CD14-positive monocyte (primary cell): ENCODE data around the gene HMGCS2. TPM values are rescaled to one million over a fixed set of nuclear protein-coding genes. Genes with fewer than 3 reads are reported as not detected.

Experiments used
- DNase-seq, 3 donors: peaks; one replicate each; pipeline ENCODE4 v3.0.0-alpha.2; 2011 to 2022
- H2AFZ ChIP-seq: 2 replicates; pipeline ENCODE4 v1.6.0; 2012; ENCODE audit warnings: mild to moderate bottlenecking, low read depth, low read length, inconsistent platforms; ENCODE audit not compliant: insufficient read depth, poor library complexity, severe bottlenecking
- H3K27ac ChIP-seq, 2 donors: 1 replicate in 1 of 2; 2 replicates in 1 of 2; pipeline ENCODE4 v1.5.1; 2012 to 2013; ENCODE audit warnings: low read length in 2 of 2, control low read depth in 1 of 2, inconsistent platforms in 1 of 2, low read depth in 1 of 2, mild to moderate bottlenecking in 1 of 2
- H3K27me3 ChIP-seq, 2 donors: one replicate each; pipeline versions ENCODE4 v1.6.0 to v1.6.1; 2011 to 2013; ENCODE audit warnings: low read length in 2 of 2; ENCODE audit not compliant: control insufficient read depth in 2 of 2, insufficient read depth in 2 of 2
- H3K36me3 ChIP-seq, 2 donors: replicated peaks in 1 of 2; 1 replicate in 1 of 2; 2 replicates in 1 of 2; pipeline versions ENCODE4 v1.5.1 to v1.6.1; 2012 to 2013; ENCODE audit warnings: low read length in 2 of 2, control low read depth in 1 of 2, inconsistent platforms in 1 of 2, mild to moderate bottlenecking in 1 of 2; ENCODE audit not compliant: insufficient read depth in 2 of 2, control insufficient read depth in 1 of 2
- H3K4me1 ChIP-seq, 2 donors: 1 replicate in 1 of 2; 2 replicates in 1 of 2; pipeline versions ENCODE4 v1.5.1 to v1.6.1; 2012 to 2013; ENCODE audit warnings: low read length in 2 of 2, control low read depth in 1 of 2, inconsistent platforms in 1 of 2, mild to moderate bottlenecking in 1 of 2, moderate library complexity in 1 of 2; ENCODE audit not compliant: insufficient read depth in 2 of 2, control insufficient read depth in 1 of 2
- H3K4me2 ChIP-seq: replicated peaks from 2 replicates; pipeline ENCODE3; 2012; ENCODE audit warnings: low read length, moderate library complexity, mild to moderate bottlenecking; ENCODE audit not compliant: poor library complexity, severe bottlenecking; ENCODE audit errors: extremely low read depth
- H3K4me3 ChIP-seq, 3 experiments: fragments of 200-600 bp in 1 of 3; sonication (generic) in 1 of 3; replicated peaks in 1 of 3; 1 replicate in 2 of 3; 2 replicates in 1 of 3; pipeline ENCODE4 v1.5.1; 2011 to 2013; ENCODE audit warnings: low read length in 3 of 3, mild to moderate bottlenecking in 3 of 3, control low read depth in 2 of 3, low read depth in 2 of 3, inconsistent platforms in 1 of 3, moderate library complexity in 1 of 3
- H3K79me2 ChIP-seq: 2 replicates; pipeline ENCODE4 v1.6.0; 2012; ENCODE audit warnings: mild to moderate bottlenecking, control low read depth, inconsistent platforms, low read length, moderate library complexity; ENCODE audit not compliant: insufficient read depth
- H3K9ac ChIP-seq: 2 replicates; pipeline ENCODE4 v1.6.0; 2017; ENCODE audit warnings: low read length, mild to moderate bottlenecking; ENCODE audit not compliant: insufficient read depth, poor library complexity, severe bottlenecking
- H3K9me3 ChIP-seq, 2 donors: replicated peaks in 1 of 2; 1 replicate in 1 of 2; 2 replicates in 1 of 2; pipeline versions ENCODE4 v1.5.1 to v1.6.1; 2012 to 2013; ENCODE audit warnings: low read length in 2 of 2, control low read depth in 1 of 2; ENCODE audit not compliant: control insufficient read depth in 1 of 2, insufficient read depth in 1 of 2
- H4K20me1 ChIP-seq: 2 replicates; pipeline ENCODE4 v1.6.0; 2012; ENCODE audit warnings: mild to moderate bottlenecking, low read length, control low read depth, moderate library complexity; ENCODE audit not compliant: insufficient read depth
- H3K27ac Mint-ChIP-seq, 7 donors: one replicate each; pipeline ENCODE4 v1.8.0; 2020; ENCODE audit warnings: mild to moderate bottlenecking in 7 of 7, mixed read lengths in 7 of 7, moderate library complexity in 6 of 7, inconsistent platforms in 2 of 7
- H3K27me3 Mint-ChIP-seq, 3 donors: one replicate each; pipeline ENCODE4 v1.8.0; 2021 to 2022; ENCODE audit warnings: low read depth in 3 of 3, mild to moderate bottlenecking in 3 of 3, mixed read lengths in 3 of 3, moderate library complexity in 3 of 3, inconsistent platforms in 1 of 3
- H3K36me3 Mint-ChIP-seq, 2 donors: one replicate each; pipeline ENCODE4 v1.8.0; 2020; ENCODE audit warnings: mixed read lengths in 2 of 2, inconsistent platforms in 1 of 2, mild to moderate bottlenecking in 1 of 2
- H3K4me1 Mint-ChIP-seq: one replicate; pipeline ENCODE4 v1.8.0; 2020; ENCODE audit warnings: mild to moderate bottlenecking, mixed read lengths
- H3K4me3 Mint-ChIP-seq, 2 donors: one replicate each; pipeline ENCODE4 v1.8.0; 2020; ENCODE audit warnings: mild to moderate bottlenecking in 2 of 2, mixed read lengths in 2 of 2, moderate library complexity in 1 of 2
- H3K9me3 Mint-ChIP-seq, 7 donors: one replicate each; pipeline ENCODE4 v1.8.0; 2020 to 2022; ENCODE audit warnings: mixed read lengths in 7 of 7, mild to moderate bottlenecking in 6 of 7, moderate library complexity in 6 of 7, inconsistent platforms in 2 of 7
- CTCF ChIP-seq: fragments of 200-600 bp; IDR thresholded peaks from one replicate; pipeline ENCODE4 v1.8.0; 2022; ENCODE audit warnings: antibody characterized with exemption, mild to moderate bottlenecking
- WGBS: methylation state at CpG from one replicate; pipeline ENCODE4 v1.1.5; 2013; ENCODE audit warnings: missing lambda C conversion rate; ENCODE audit not compliant: insufficient coverage; 5-methylcytosine and 5-hydroxymethylcytosine counted together
- intact Hi-C, 2 donors: fragments of 100-400 bp; cut with micrococcal nuclease; formaldehyde crosslinking; loops; one replicate each; pipeline versions ENCODE4 v1.15.0 to v1.15.1; 2023
- polyA plus RNA-seq, 3 donors: library from polyadenylated mRNA; depleted of rRNA in 1 of 3; unstranded in 2 of 3; stranded (reverse) in 1 of 3; fragments of 300-500 nt in 2 of 3; fragments of >200 nt in 1 of 3; fragmentation: Illumina TruSeq in 2 of 3; gene quantifications; 1 replicate in 2 of 3; 2 replicates in 1 of 3; pipeline ENCODE4 v1.2.3, GENCODE V29; 2012 to 2021

Gene HMGCS2
- polyA plus RNA-seq, 3 donors = not detected

- H3K4me3 Mint-ChIP-seq = no peak overlapping the region
- intact Hi-C loops = no loop called here
- peaks cover 0 to 2% of the 10 kb centered on the region in 2 donors for H3K36me3 Mint-ChIP-seq
- Histone ChIP-seq H3K79me2 (no peaks in the 10 kb centered on the region), H3K4me3 (no peak overlapping the region), H4K20me1 (no peaks in the 10 kb centered on the region), H3K27me3 (no peaks in the 10 kb centered on the region), H3K36me3 (no peaks in the 10 kb centered on the region), H3K4me2 (no peak overlapping the region), H3K4me1 (no peaks in the 10 kb centered on the region), H3K27ac (no peak overlapping the region), H2AFZ (peak overlapping the region; percentile 2), H3K9me3 (peaks cover 9 to 24% of the 10 kb centered on the region in 2 donors), H3K9ac (no peak overlapping the region)
- peak; percentile 50 to 75 (median 67) for DNase-seq
- WGBS = 5% methylated on average over 2 of the region's 2 CpGs
- no peak for TF ChIP-seq CTCF
- H3K9me3 Mint-ChIP-seq = peaks cover 22 to 29% (median 27%) of the 10 kb centered on the region in 7 donors
- H3K27me3 Mint-ChIP-seq = peaks cover 0 to 3% (median 3%) of the 10 kb centered on the region in 3 donors
- H3K4me1 Mint-ChIP-seq = peaks cover 9% of the 10 kb centered on the region
- H3K27ac Mint-ChIP-seq = peak overlapping the region; percentile 30 to 93 (median 68)
These were observed 66.3 kb downstream of the HMGCS2 start for GRCh38 chr1:119702384-119702783.

- intact Hi-C loops = no loop called here
These were observed 67.0 kb downstream of the HMGCS2 start for GRCh38 chr1:119701659-119702058.

More at GRCh38 chr1:119701659-119702058, 67.0 kb downstream of the HMGCS2 start:
- no peaks in the 10 kb centered on the region for H4K20me1 ChIP-seq
- H3K4me3 ChIP-seq = no peak overlapping the region
- DNase-seq = no peak
- H3K4me2 ChIP-seq = no peak overlapping the region
- H3K27ac Mint-ChIP-seq = peak overlapping the region in 1 of 7 donors; percentile 14
- no peak overlapping the region for H3K9ac ChIP-seq
- H3K9me3 Mint-ChIP-seq = peaks cover 22 to 30% (median 27%) of the 10 kb centered on the region in 7 donors
- H3K27ac ChIP-seq = no peak overlapping the region
- H3K79me2 ChIP-seq = no peaks in the 10 kb centered on the region
- no peaks in the 10 kb centered on the region for H3K27me3 ChIP-seq
- peaks cover 0 to 2% of the 10 kb centered on the region in 2 donors for H3K36me3 Mint-ChIP-seq
- no peaks in the 10 kb centered on the region for H3K36me3 ChIP-seq
- H2AFZ ChIP-seq = no peak overlapping the region
- H3K4me3 Mint-ChIP-seq = no peak overlapping the region
- TF ChIP-seq CTCF = no peak
- H3K27me3 Mint-ChIP-seq = peaks cover 0 to 3% (median 3%) of the 10 kb centered on the region in 3 donors
- H3K9me3 ChIP-seq = peaks cover 9 to 24% of the 10 kb centered on the region in 2 donors
- H3K4me1 ChIP-seq = no peaks in the 10 kb centered on the region
- H3K4me1 Mint-ChIP-seq = peaks cover 9% of the 10 kb centered on the region
